Neural cell (in vitro differentiated cells): ENCODE measurements around the gene ATP11B. TPM values are rescaled to one million over a fixed set of nuclear protein-coding genes. Genes with fewer than 3 reads are reported as not detected.

Source experiments
- H2AFZ ChIP-seq: fragments of 200-600, 300-800 bp; sonication (generic), shearing (Covaris generic); 2 replicates; pipeline ENCODE4 v1.6.0; 2014; ENCODE audit warnings: low read depth, mild to moderate bottlenecking, antibody characterized with exemption, low read length, moderate library complexity
- H3F3A ChIP-seq: fragments of 200-600 bp; shearing (Covaris generic); 2 replicates; pipeline ENCODE4 v1.6.1; 2016; ENCODE audit warnings: mild to moderate bottlenecking, moderate library complexity, mixed read lengths, antibody characterized with exemption, low read length; ENCODE audit not compliant: insufficient read depth, poor library complexity, severe bottlenecking
- H3K27ac ChIP-seq: fragments of 200-600, 300-800 bp; sonication (generic), shearing (Covaris generic); 2 replicates; pipeline ENCODE4 v1.5.1; 2014; ENCODE audit warnings: mild to moderate bottlenecking, low read length, moderate library complexity
- H3K27me3 ChIP-seq: fragments of 300-800, 200-600 bp; sonication (generic), shearing (Covaris generic); 2 replicates; pipeline ENCODE4 v1.6.0; 2014; ENCODE audit warnings: mild to moderate bottlenecking, low read depth, low read length, moderate library complexity; ENCODE audit not compliant: insufficient read depth
- H3K36me3 ChIP-seq: fragments of 300-800, 200-600 bp; sonication (generic), shearing (Covaris generic); 2 replicates; pipeline ENCODE4 v1.5.1; 2014; ENCODE audit warnings: mild to moderate bottlenecking, antibody characterized with exemption, low read length, moderate library complexity; ENCODE audit not compliant: insufficient read depth
- H3K4me2 ChIP-seq: fragments of 300-800, 200-600 bp; sonication (generic), shearing (Covaris generic); 2 replicates; pipeline ENCODE4 v1.6.0; 2014; ENCODE audit warnings: mild to moderate bottlenecking, low read length
- H3K4me3 ChIP-seq: fragments of 300-800, 200-600 bp; sonication (generic), shearing (Covaris generic); 2 replicates; pipeline ENCODE4 v1.5.1; 2014; ENCODE audit warnings: mild to moderate bottlenecking, low read length, moderate library complexity
- H3K79me2 ChIP-seq: fragments of 200-600 bp; shearing (Covaris generic); replicated peaks from 2 replicates; pipeline ENCODE4 v1.6.0; 2014; ENCODE audit warnings: mild to moderate bottlenecking, low read length, moderate library complexity; ENCODE audit not compliant: insufficient read depth
- H3K9ac ChIP-seq: fragments of 300-800, 200-600 bp; sonication (generic), shearing (Covaris generic); 2 replicates; pipeline ENCODE4 v1.6.1; 2016; ENCODE audit warnings: mild to moderate bottlenecking, low read length, mixed read lengths
- H3K9me2 ChIP-seq: fragments of 200-600 bp; shearing (Covaris generic); 2 replicates; pipeline ENCODE4 v1.6.1; 2016; ENCODE audit warnings: mild to moderate bottlenecking, low read length, mixed read lengths; ENCODE audit not compliant: insufficient read depth
- H3K9me3 ChIP-seq: fragments of 200-600, 300-800 bp; sonication (generic), shearing (Covaris generic); 2 replicates; pipeline ENCODE4 v1.6.1; 2016; ENCODE audit warnings: mild to moderate bottlenecking, mixed run types, low read length, moderate library complexity, mixed read lengths
- H4K20me1 ChIP-seq: fragments of 200-600 bp; shearing (Covaris generic); 2 replicates; pipeline ENCODE4 v1.6.1; 2016; ENCODE audit warnings: mild to moderate bottlenecking, mixed run types; ENCODE audit not compliant: insufficient read depth
- CTCF ChIP-seq: fragments of 450-650 bp; IDR thresholded peaks from 2 replicates; pipeline ENCODE4 v1.5.1; 2014; ENCODE audit warnings: antibody characterized with exemption, mild to moderate bottlenecking, moderate library complexity; ENCODE audit not compliant: poor library complexity, severe bottlenecking
- EP300 ChIP-seq: fragments of 450-650 bp; conservative IDR thresholded peaks from 2 replicates; pipeline ENCODE4 v1.6.1; 2014; ENCODE audit warnings: antibody characterized with exemption, mild to moderate bottlenecking, moderate library complexity; ENCODE audit not compliant: poor library complexity, severe bottlenecking
- EZH2 ChIP-seq: fragments of 200-600, 300-800 bp; shearing (Covaris generic), sonication (generic); IDR thresholded peaks from 2 replicates; pipeline ENCODE4 v1.6.1; 2014; ENCODE audit warnings: antibody characterized with exemption, low read length, borderline replicate concordance, mild to moderate bottlenecking; ENCODE audit not compliant: insufficient read depth, poor library complexity, severe bottlenecking
- MXI1 ChIP-seq: fragments of 450-650 bp; conservative IDR thresholded peaks from 2 replicates; pipeline ENCODE4 v1.6.1; 2014; ENCODE audit warnings: antibody characterized with exemption, mild to moderate bottlenecking; ENCODE audit not compliant: poor library complexity, severe bottlenecking
- POLR2AphosphoS5 ChIP-seq: IDR thresholded peaks from 2 replicates; pipeline ENCODE4 v1.6.1; 2012
- RAD21 ChIP-seq: fragments of 450-650 bp; conservative IDR thresholded peaks from 2 replicates; pipeline ENCODE4 v1.6.1; 2014; ENCODE audit warnings: antibody characterized with exemption, mild to moderate bottlenecking, moderate library complexity
- REST ChIP-seq: IDR thresholded peaks from 2 replicates; pipeline ENCODE4 v1.6.1; 2012; ENCODE audit warnings: borderline replicate concordance
- SMC3 ChIP-seq: fragments of 450-650 bp; conservative IDR thresholded peaks from 2 replicates; pipeline ENCODE4 v1.6.1; 2014; ENCODE audit warnings: antibody characterized with exemption, mild to moderate bottlenecking, moderate library complexity; ENCODE audit not compliant: poor library complexity
- TAF1 ChIP-seq: IDR thresholded peaks from 2 replicates; pipeline ENCODE4 v1.6.1; 2012; ENCODE audit warnings: low read depth
- polyA plus RNA-seq: library from polyadenylated mRNA; depleted of rRNA; stranded (reverse); fragments of >200 nt; gene quantifications from 2 replicates; pipeline ENCODE4 v1.2.3, GENCODE V29; 2014

ATP11B gene
- polyA plus RNA-seq, 1 donor from 2014 or later = 31.2 TPM

GRCh38 chr3:182913889-182914288 is 120.6 kb downstream of the ATP11B start:
- H3K9ac ChIP-seq = no peak overlapping the region
- H3K9me2 ChIP-seq = no peaks in the 10 kb centered on the region
- H3K27ac ChIP-seq = no peak overlapping the region
- no peaks in the 10 kb centered on the region for H3K79me2 ChIP-seq
- H4K20me1 ChIP-seq = no peaks in the 10 kb centered on the region
- no peaks in the 10 kb centered on the region for H3K9me3 ChIP-seq
- H2AFZ ChIP-seq = no peak overlapping the region
- no peak overlapping the region for H3K4me2 ChIP-seq
- TF ChIP-seq EZH2 (no peak), POLR2AphosphoS5 (no peak), SMC3 (no peak), RAD21 (no peak), REST (no peak), EP300 (no peak), CTCF (no peak), TAF1 (no peak)
- H3K36me3 ChIP-seq = peaks cover 3% of the 10 kb centered on the region
- no peaks in the 10 kb centered on the region for H3F3A ChIP-seq
- no peak overlapping the region for H3K4me3 ChIP-seq
- no peaks in the 10 kb centered on the region for H3K27me3 ChIP-seq

- Histone ChIP-seq H3K9ac (no peak overlapping the region), H3K9me2 (no peaks in the 10 kb centered on the region), H3K4me2 (no peak overlapping the region), H3F3A (no peaks in the 10 kb centered on the region), H3K4me3 (no peak overlapping the region), H4K20me1 (no peaks in the 10 kb centered on the region), H2AFZ (no peak overlapping the region), H3K36me3 (peaks cover 3% of the 10 kb centered on the region), H3K27me3 (no peaks in the 10 kb centered on the region), H3K27ac (no peak overlapping the region), H3K79me2 (no peaks in the 10 kb centered on the region), H3K9me3 (no peaks in the 10 kb centered on the region)
- no peak for TF ChIP-seq REST
- no peak for TF ChIP-seq EZH2
- TF ChIP-seq TAF1 = no peak
- TF ChIP-seq RAD21 = no peak
- TF ChIP-seq CTCF = no peak
- TF ChIP-seq EP300 = no peak
- TF ChIP-seq MXI1 = no peak
- no peak for TF ChIP-seq SMC3
- TF ChIP-seq POLR2AphosphoS5 = no peak
These were observed 121.0 kb downstream of the ATP11B start for GRCh38 chr3:182914341-182914740.
